CD14-positive monocyte (primary cell): ENCODE data around the gene AFM. TPM values are rescaled to one million over a fixed set of nuclear protein-coding genes. Genes with fewer than 3 reads are reported as not detected.

Experiments used
- DNase-seq, 3 donors: peaks; one replicate each; pipeline ENCODE4 v3.0.0-alpha.2; 2011 to 2022
- H2AFZ ChIP-seq: 2 replicates; pipeline ENCODE4 v1.6.0; 2012; ENCODE audit warnings: mild to moderate bottlenecking, low read depth, low read length, inconsistent platforms; ENCODE audit not compliant: insufficient read depth, poor library complexity, severe bottlenecking
- H3K27ac ChIP-seq, 2 donors: 1 replicate in 1 of 2; 2 replicates in 1 of 2; pipeline ENCODE4 v1.5.1; 2012 to 2013; ENCODE audit warnings: low read length in 2 of 2, control low read depth in 1 of 2, inconsistent platforms in 1 of 2, low read depth in 1 of 2, mild to moderate bottlenecking in 1 of 2
- H3K27me3 ChIP-seq, 2 donors: one replicate each; pipeline versions ENCODE4 v1.6.0 to v1.6.1; 2011 to 2013; ENCODE audit warnings: low read length in 2 of 2; ENCODE audit not compliant: control insufficient read depth in 2 of 2, insufficient read depth in 2 of 2
- H3K36me3 ChIP-seq, 2 donors: replicated peaks in 1 of 2; 1 replicate in 1 of 2; 2 replicates in 1 of 2; pipeline versions ENCODE4 v1.5.1 to v1.6.1; 2012 to 2013; ENCODE audit warnings: low read length in 2 of 2, control low read depth in 1 of 2, inconsistent platforms in 1 of 2, mild to moderate bottlenecking in 1 of 2; ENCODE audit not compliant: insufficient read depth in 2 of 2, control insufficient read depth in 1 of 2
- H3K4me1 ChIP-seq, 2 donors: 1 replicate in 1 of 2; 2 replicates in 1 of 2; pipeline versions ENCODE4 v1.5.1 to v1.6.1; 2012 to 2013; ENCODE audit warnings: low read length in 2 of 2, control low read depth in 1 of 2, inconsistent platforms in 1 of 2, mild to moderate bottlenecking in 1 of 2, moderate library complexity in 1 of 2; ENCODE audit not compliant: insufficient read depth in 2 of 2, control insufficient read depth in 1 of 2
- H3K4me2 ChIP-seq: replicated peaks from 2 replicates; pipeline ENCODE3; 2012; ENCODE audit warnings: low read length, moderate library complexity, mild to moderate bottlenecking; ENCODE audit not compliant: poor library complexity, severe bottlenecking; ENCODE audit errors: extremely low read depth
- H3K4me3 ChIP-seq, 3 experiments: fragments of 200-600 bp in 1 of 3; sonication (generic) in 1 of 3; replicated peaks in 1 of 3; 1 replicate in 2 of 3; 2 replicates in 1 of 3; pipeline ENCODE4 v1.5.1; 2011 to 2013; ENCODE audit warnings: low read length in 3 of 3, mild to moderate bottlenecking in 3 of 3, control low read depth in 2 of 3, low read depth in 2 of 3, inconsistent platforms in 1 of 3, moderate library complexity in 1 of 3
- H3K79me2 ChIP-seq: 2 replicates; pipeline ENCODE4 v1.6.0; 2012; ENCODE audit warnings: mild to moderate bottlenecking, control low read depth, inconsistent platforms, low read length, moderate library complexity; ENCODE audit not compliant: insufficient read depth
- H3K9ac ChIP-seq: 2 replicates; pipeline ENCODE4 v1.6.0; 2017; ENCODE audit warnings: low read length, mild to moderate bottlenecking; ENCODE audit not compliant: insufficient read depth, poor library complexity, severe bottlenecking
- H3K9me3 ChIP-seq, 2 donors: replicated peaks in 1 of 2; 1 replicate in 1 of 2; 2 replicates in 1 of 2; pipeline versions ENCODE4 v1.5.1 to v1.6.1; 2012 to 2013; ENCODE audit warnings: low read length in 2 of 2, control low read depth in 1 of 2; ENCODE audit not compliant: control insufficient read depth in 1 of 2, insufficient read depth in 1 of 2
- H4K20me1 ChIP-seq: 2 replicates; pipeline ENCODE4 v1.6.0; 2012; ENCODE audit warnings: mild to moderate bottlenecking, low read length, control low read depth, moderate library complexity; ENCODE audit not compliant: insufficient read depth
- H3K27ac Mint-ChIP-seq, 7 donors: one replicate each; pipeline ENCODE4 v1.8.0; 2020; ENCODE audit warnings: mild to moderate bottlenecking in 7 of 7, mixed read lengths in 7 of 7, moderate library complexity in 6 of 7, inconsistent platforms in 2 of 7
- H3K27me3 Mint-ChIP-seq, 3 donors: one replicate each; pipeline ENCODE4 v1.8.0; 2021 to 2022; ENCODE audit warnings: low read depth in 3 of 3, mild to moderate bottlenecking in 3 of 3, mixed read lengths in 3 of 3, moderate library complexity in 3 of 3, inconsistent platforms in 1 of 3
- H3K36me3 Mint-ChIP-seq, 2 donors: one replicate each; pipeline ENCODE4 v1.8.0; 2020; ENCODE audit warnings: mixed read lengths in 2 of 2, inconsistent platforms in 1 of 2, mild to moderate bottlenecking in 1 of 2
- H3K4me1 Mint-ChIP-seq: one replicate; pipeline ENCODE4 v1.8.0; 2020; ENCODE audit warnings: mild to moderate bottlenecking, mixed read lengths
- H3K4me3 Mint-ChIP-seq, 2 donors: one replicate each; pipeline ENCODE4 v1.8.0; 2020; ENCODE audit warnings: mild to moderate bottlenecking in 2 of 2, mixed read lengths in 2 of 2, moderate library complexity in 1 of 2
- H3K9me3 Mint-ChIP-seq, 7 donors: one replicate each; pipeline ENCODE4 v1.8.0; 2020 to 2022; ENCODE audit warnings: mixed read lengths in 7 of 7, mild to moderate bottlenecking in 6 of 7, moderate library complexity in 6 of 7, inconsistent platforms in 2 of 7
- WGBS: methylation state at CpG from one replicate; pipeline ENCODE4 v1.1.5; 2013; ENCODE audit warnings: missing lambda C conversion rate; ENCODE audit not compliant: insufficient coverage; 5-methylcytosine and 5-hydroxymethylcytosine counted together
- intact Hi-C, 2 donors: fragments of 100-400 bp; cut with micrococcal nuclease; formaldehyde crosslinking; loops; one replicate each; pipeline versions ENCODE4 v1.15.0 to v1.15.1; 2023
- polyA plus RNA-seq, 3 donors: library from polyadenylated mRNA; depleted of rRNA in 1 of 3; unstranded in 2 of 3; stranded (reverse) in 1 of 3; fragments of 300-500 nt in 2 of 3; fragments of >200 nt in 1 of 3; fragmentation: Illumina TruSeq in 2 of 3; gene quantifications; 1 replicate in 2 of 3; 2 replicates in 1 of 3; pipeline ENCODE4 v1.2.3, GENCODE V29; 2012 to 2021
- TF ChIP-seq, protein P1 (sequence below): fragments of 200-600 bp; IDR thresholded peaks from one replicate; pipeline ENCODE4 v1.8.0; 2022; ENCODE audit warnings: antibody characterized with exemption, mild to moderate bottlenecking

AFM gene
- polyA plus RNA-seq, 3 donors, result not detected

- no peaks in the 10 kb centered on the region for H3K4me1 ChIP-seq
- H3K4me3 Mint-ChIP-seq, result no peak overlapping the region
- no peak overlapping the region for H3K27ac Mint-ChIP-seq
- H3K36me3 ChIP-seq, result no peaks in the 10 kb centered on the region
- H3K4me2 ChIP-seq, result no peak overlapping the region
- H3K27me3 Mint-ChIP-seq, result peaks cover 0 to 1% (median 0%) of the 10 kb centered on the region in 3 donors
- intact Hi-C loops, result no loop called here
- H4K20me1 ChIP-seq, result no peaks in the 10 kb centered on the region
- no peaks in the 10 kb centered on the region for H3K27me3 ChIP-seq
- no peak for DNase-seq
- H3K4me1 Mint-ChIP-seq, result no peaks in the 10 kb centered on the region
- H3K27ac ChIP-seq, result no peak overlapping the region
- H3K9me3 Mint-ChIP-seq, result no peaks in the 10 kb centered on the region
- TF ChIP-seq, protein P1, sequence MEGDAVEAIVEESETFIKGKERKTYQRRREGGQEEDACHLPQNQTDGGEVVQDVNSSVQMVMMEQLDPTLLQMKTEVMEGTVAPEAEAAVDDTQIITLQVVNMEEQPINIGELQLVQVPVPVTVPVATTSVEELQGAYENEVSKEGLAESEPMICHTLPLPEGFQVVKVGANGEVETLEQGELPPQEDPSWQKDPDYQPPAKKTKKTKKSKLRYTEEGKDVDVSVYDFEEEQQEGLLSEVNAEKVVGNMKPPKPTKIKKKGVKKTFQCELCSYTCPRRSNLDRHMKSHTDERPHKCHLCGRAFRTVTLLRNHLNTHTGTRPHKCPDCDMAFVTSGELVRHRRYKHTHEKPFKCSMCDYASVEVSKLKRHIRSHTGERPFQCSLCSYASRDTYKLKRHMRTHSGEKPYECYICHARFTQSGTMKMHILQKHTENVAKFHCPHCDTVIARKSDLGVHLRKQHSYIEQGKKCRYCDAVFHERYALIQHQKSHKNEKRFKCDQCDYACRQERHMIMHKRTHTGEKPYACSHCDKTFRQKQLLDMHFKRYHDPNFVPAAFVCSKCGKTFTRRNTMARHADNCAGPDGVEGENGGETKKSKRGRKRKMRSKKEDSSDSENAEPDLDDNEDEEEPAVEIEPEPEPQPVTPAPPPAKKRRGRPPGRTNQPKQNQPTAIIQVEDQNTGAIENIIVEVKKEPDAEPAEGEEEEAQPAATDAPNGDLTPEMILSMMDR, result no peak
- H3K9ac ChIP-seq, result no peak overlapping the region
- no peaks in the 10 kb centered on the region for H3K36me3 Mint-ChIP-seq
- H2AFZ ChIP-seq, result no peak overlapping the region
- H3K79me2 ChIP-seq, result no peaks in the 10 kb centered on the region
- H3K9me3 ChIP-seq, result no peaks in the 10 kb centered on the region
- H3K4me3 ChIP-seq, result no peak overlapping the region
- no CpG with 5 or more reads among the region's 2 CpGs for WGBS
Measured at GRCh38 chr4:73439445-73439844, 42.1 kb upstream of the AFM start.

DNA sequence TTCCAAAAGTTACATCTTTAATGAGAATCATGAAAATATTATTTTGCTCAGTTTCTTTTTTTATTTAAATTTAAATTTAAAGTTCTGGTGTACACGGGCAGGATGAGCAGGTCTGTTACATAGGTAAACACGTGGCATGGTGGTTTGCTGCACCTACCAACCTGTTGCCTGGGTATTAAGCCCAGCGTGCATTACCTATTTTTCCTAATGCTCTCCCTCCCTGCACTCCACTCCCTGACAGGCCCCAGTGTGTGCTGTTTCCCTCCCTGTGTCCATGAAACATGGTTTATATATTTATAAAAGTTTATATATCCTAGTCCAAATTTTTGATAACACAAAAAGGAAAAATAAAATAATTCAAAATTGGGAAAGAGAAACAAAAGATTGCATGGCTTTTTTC is 41.6 kb upstream of the AFM start:
- Histone ChIP-seq H2AFZ (no peak overlapping the region), H3K27ac (no peak overlapping the region), H4K20me1 (no peaks in the 10 kb centered on the region), H3K27me3 (no peaks in the 10 kb centered on the region), H3K36me3 (no peaks in the 10 kb centered on the region), H3K4me1 (no peaks in the 10 kb centered on the region), H3K9me3 (no peaks in the 10 kb centered on the region), H3K79me2 (no peaks in the 10 kb centered on the region), H3K4me3 (no peak overlapping the region), H3K9ac (no peak overlapping the region), H3K4me2 (no peak overlapping the region)
- H3K4me1 Mint-ChIP-seq, result no peaks in the 10 kb centered on the region
- no peaks in the 10 kb centered on the region for H3K9me3 Mint-ChIP-seq
- no CpG with 5 or more reads among the region's 3 CpGs for WGBS
- DNase-seq, result no peak
- no peak overlapping the region for H3K4me3 Mint-ChIP-seq
- intact Hi-C loops, result no loop called here
- TF ChIP-seq, protein P1, result no peak
- H3K36me3 Mint-ChIP-seq, result no peaks in the 10 kb centered on the region
- peaks cover 0 to 1% (median 0%) of the 10 kb centered on the region in 3 donors for H3K27me3 Mint-ChIP-seq
- no peak overlapping the region for H3K27ac Mint-ChIP-seq
